Right lung (tissue), 5 donors: ENCODE measurements around the gene GABARAP. TPM values are rescaled to one million over a fixed set of nuclear protein-coding genes. Genes with fewer than 3 reads are reported as not detected.

Source experiments
- polyA plus RNA-seq, 5 donors: library from polyadenylated mRNA; unstranded; fragments of 120-200 nt; gene quantifications; one replicate each; pipeline versions ENCODE4 v1.2.1 to v1.2.3, GENCODE V29; 2013; ENCODE audit warnings: inconsistent platforms in 1 of 5, low replicate concordance in 1 of 5; ENCODE audit not compliant: insufficient read length in 5 of 5, insufficient read depth in 1 of 5

The GABARAP gene
- polyA plus RNA-seq, 5 donors = 375 to 529 (median 415) TPM

Other genes with a start within 250 kb of the GABARAP start
- 1 to 10 TPM; 2.4 to 4.3 (median 3.9) TPM for gene ALOX12, start 246.4 kb downstream of the GABARAP start, polyA plus RNA-seq
- gene RNASEK, start 229.8 kb downstream of the GABARAP start, polyA plus RNA-seq = 100 to 1,000 TPM; 111 to 157 (median 139) TPM
- gene BCL6B, start 219.4 kb downstream of the GABARAP start, polyA plus RNA-seq = 10 to 100 TPM; 29.2 to 43.3 (median 37.3) TPM
- 1 to 10 TPM; 3.4 to 5.2 (median 4.2) TPM for gene SLC16A13, start 206.4 kb downstream of the GABARAP start, polyA plus RNA-seq
- gene SLC16A11, start 198.4 kb downstream of the GABARAP start, polyA plus RNA-seq = 1 to 10 TPM in 3 of 5 donors, under 1 TPM in 2; 0.42 to 1.6 (median 1.2) TPM
- 1 to 10 TPM; 2.1 to 4.8 (median 3.5) TPM for gene CLEC10A, start 162.2 kb downstream of the GABARAP start, polyA plus RNA-seq
- gene ASGR2, start 127.6 kb downstream of the GABARAP start, polyA plus RNA-seq = 1 to 10 TPM in 1 of 5 donors, under 1 TPM in 4; 0.31 to 2.1 (median 0.72) TPM
- gene ASGR1, start 63.1 kb downstream of the GABARAP start, polyA plus RNA-seq = 10 to 100 TPM in 3 of 5 donors, 1 to 10 TPM in 2; 7.2 to 11.9 (median 10.4) TPM
- 10 to 100 TPM; 33.6 to 62.3 (median 45.4) TPM for gene DLG4, start 22.6 kb downstream of the GABARAP start, polyA plus RNA-seq
- 100 to 1,000 TPM; 289 to 380 (median 360) TPM for gene ACADVL, start 22.5 kb downstream of the GABARAP start, polyA plus RNA-seq
- gene DVL2, start 7.9 kb downstream of the GABARAP start, polyA plus RNA-seq = 10 to 100 TPM; 42.5 to 62.9 (median 56.0) TPM
- gene PHF23, start 3.0 kb downstream of the GABARAP start, polyA plus RNA-seq = 10 to 100 TPM; 32.7 to 58.8 (median 46.7) TPM
- 100 to 1,000 TPM; 128 to 156 (median 146) TPM for gene CTDNEP1, start 9.3 kb upstream of the GABARAP start, polyA plus RNA-seq
- 10 to 100 TPM; 36.6 to 49.7 (median 40.6) TPM for gene ELP5, start 9.8 kb upstream of the GABARAP start, polyA plus RNA-seq
- gene CLDN7, start 20.0 kb upstream of the GABARAP start, polyA plus RNA-seq = 10 to 100 TPM; 22.3 to 35.1 (median 33.6) TPM
- gene SLC2A4, start 39.3 kb upstream of the GABARAP start, polyA plus RNA-seq = 1 to 10 TPM in 4 of 5 donors, under 1 TPM in 1; 0.80 to 2.7 (median 1.2) TPM
- gene YBX2, start 52.2 kb upstream of the GABARAP start, polyA plus RNA-seq = 1 to 10 TPM; 1.2 to 2.4 (median 1.4) TPM
- 100 to 1,000 TPM; 224 to 373 (median 229) TPM for gene EIF5A, start 65.2 kb upstream of the GABARAP start, polyA plus RNA-seq
- 10 to 100 TPM; 65.7 to 91.2 (median 81.3) TPM for gene GPS2, start 72.9 kb upstream of the GABARAP start, polyA plus RNA-seq
- 10 to 100 TPM; 19.7 to 31.2 (median 28.1) TPM for gene NEURL4, start 86.9 kb upstream of the GABARAP start, polyA plus RNA-seq
- gene ACAP1, start 94.1 kb upstream of the GABARAP start, polyA plus RNA-seq = 1 to 10 TPM; 5.5 to 9.9 (median 7.5) TPM
- 10 to 100 TPM in 3 of 5 donors, 1 to 10 TPM in 2; 9.6 to 13.9 (median 10.3) TPM for gene KCTD11, start 109.7 kb upstream of the GABARAP start, polyA plus RNA-seq
- not detected for gene TMEM95, start 112.7 kb upstream of the GABARAP start, polyA plus RNA-seq
- 1 to 10 TPM; 5.1 to 6.8 (median 6.7) TPM for gene TNK1, start 138.6 kb upstream of the GABARAP start, polyA plus RNA-seq
- 10 to 100 TPM; 39.3 to 74.6 (median 57.6) TPM for gene PLSCR3, start 152.1 kb upstream of the GABARAP start, polyA plus RNA-seq
- 10 to 100 TPM; 67.5 to 86.1 (median 74.5) TPM for gene TMEM256, start 161.6 kb upstream of the GABARAP start, polyA plus RNA-seq
- gene NLGN2, start 165.4 kb upstream of the GABARAP start, polyA plus RNA-seq = 10 to 100 TPM; 22.6 to 36.3 (median 31.7) TPM
- gene SPEM1, start 177.9 kb upstream of the GABARAP start, polyA plus RNA-seq = not detected
- not detected for gene SPEM2, start 183.2 kb upstream of the GABARAP start, polyA plus RNA-seq
- not detected for gene SPEM3, start 186.4 kb upstream of the GABARAP start, polyA plus RNA-seq
- gene TMEM102, start 193.0 kb upstream of the GABARAP start, polyA plus RNA-seq = 1 to 10 TPM; 2.1 to 3.2 (median 2.4) TPM
- gene FGF11, start 197.1 kb upstream of the GABARAP start, polyA plus RNA-seq = 1 to 10 TPM; 1.4 to 2.5 (median 1.9) TPM
- 10 to 100 TPM in 3 of 5 donors, 1 to 10 TPM in 2; 9.0 to 14.8 (median 10.5) TPM for gene CHRNB1, start 202.6 kb upstream of the GABARAP start, polyA plus RNA-seq
- gene ZBTB4, start 237.2 kb upstream of the GABARAP start, polyA plus RNA-seq = 10 to 100 TPM; 36.6 to 52.9 (median 43.8) TPM
- under 1 TPM; 0.15 to 0.40 (median 0.35) TPM for gene SLC35G6, start 239.0 kb upstream of the GABARAP start, polyA plus RNA-seq
- gene POLR2A, start 241.9 kb upstream of the GABARAP start, polyA plus RNA-seq = 100 to 1,000 TPM in 1 of 5 donors, 10 to 100 TPM in 4; 79.6 to 127 (median 89.6) TPM